ENCODE results near the gene CATSPER3.

- TF ChIP-seq CTCF (IDR thresholded peaks at IDR 0.05), result no peak
- no peak for TF ChIP-seq ZFX (IDR thresholded peaks at IDR 0.05; ENCODE audit: borderline replicate concordance)
Measured at GRCh38 chr5:135008556-135008955, 40.8 kb downstream of the CATSPER3 start.

Data from 22Rv1 (cell line).